Neural progenitor cell (in vitro differentiated cells): ENCODE measurements around the gene ARHGAP11A.

Experiments used
- CTCF ChIP-seq: fragments of 200-600 bp; sonication (generic); IDR thresholded peaks from 2 replicates; pipeline ENCODE4 v1.5.1; 2017; ENCODE audit warnings: antibody characterized with exemption, mild to moderate bottlenecking
- EZH2phosphoT487 ChIP-seq: fragments of 200-600 bp; sonication (generic); IDR thresholded peaks from 2 replicates; pipeline ENCODE4 v1.6.1; 2017; ENCODE audit warnings: antibody characterized with exemption

GRCh38 chr15:32677238-32677750 is 62.0 kb downstream of the ARHGAP11A start:
- TF ChIP-seq CTCF: no peak
- TF ChIP-seq EZH2phosphoT487: no peak
